Lower leg skin (tissue), 4 donors: Measurements from ENCODE around the gene ZNF19. TPM values are rescaled to one million over a fixed set of nuclear protein-coding genes. Genes with fewer than 3 reads are reported as not detected.

ENCODE experiments used
- DNase-seq, 2 donors: peaks; one replicate each; pipeline ENCODE4 v3.0.0-alpha.2; 2019; ENCODE audit warnings: low spot score in 2 of 2
- H3K4me3 ChIP-seq: fragments of 200-600 bp; sonication (generic); 2 replicates; pipeline ENCODE4 v1.5.1; 2017; ENCODE audit warnings: mild to moderate bottlenecking, low read depth; ENCODE audit not compliant: poor library complexity, severe bottlenecking
- CTCF ChIP-seq, 3 donors: fragments of 450-650 bp; IDR thresholded peaks; one replicate each; pipeline ENCODE4 v1.5.1; 2016; ENCODE audit warnings: antibody characterized with exemption in 3 of 3, mild to moderate bottlenecking in 3 of 3, moderate library complexity in 2 of 3
- POLR2A ChIP-seq, 2 donors: fragments of 450-650 bp; IDR thresholded peaks; one replicate each; pipeline ENCODE4 v1.6.1; 2016 to 2017; ENCODE audit warnings: antibody characterized with exemption in 2 of 2, mild to moderate bottlenecking in 1 of 2, moderate library complexity in 1 of 2
- whole genome bisulfite sequencing, 2 donors: methylation state at CpG; one replicate each; pipeline ENCODE4 v1.1.5; 2018; 5-methylcytosine and 5-hydroxymethylcytosine counted together
- intact Hi-C: fragments of 100-400 bp; cut with DNase I; formaldehyde crosslinking; loops from one replicate; pipeline ENCODE4 v1.15.0; 2023; ENCODE audit warnings: low total_unique reads
- total RNA-seq, 4 donors: library from RNA; depleted of rRNA; stranded (reverse); fragments of >200 nt; gene quantifications; one replicate each; pipeline ENCODE4 v1.1.0, GENCODE V29; 2016

The ZNF19 gene
- total RNA-seq, 4 donors from 2014 or later: 0.84 to 4.2 (median 2.5) TPM

GRCh38 chr16:71426069-71426879 is 62.9 kb downstream of the ZNF19 start:
- no peak overlapping the region for H3K4me3 ChIP-seq

GRCh38 chr16:71425746-71426068 is 63.4 kb downstream of the ZNF19 start:
- TF ChIP-seq CTCF (IDR thresholded peaks at IDR 0.05) (no peak), POLR2A (IDR thresholded peaks at IDR 0.05) (no peak)
- intact Hi-C loops: no loop called here

More at GRCh38 chr16:71426069-71426879, 62.9 kb downstream of the ZNF19 start:
- intact Hi-C loops: no loop called here
- peak in 1 of 2 donors; percentile 84 for DNase-seq
- TF ChIP-seq POLR2A (IDR thresholded peaks at IDR 0.05) (no peak), CTCF (IDR thresholded peaks at IDR 0.05) (peak in 1 of 3 donors; percentile 30)
- WGBS, 2 donors: 2 to 5% methylated on average over 31 to 34 of the region's 48 CpGs

GRCh38 chr16:71424626-71425025 is 64.5 kb downstream of the ZNF19 start:
- intact Hi-C loops: no loop called here
- TF ChIP-seq POLR2A (IDR thresholded peaks at IDR 0.05) (no peak), CTCF (IDR thresholded peaks at IDR 0.05) (no peak)
- no peak overlapping the region for H3K4me3 ChIP-seq
- WGBS, 2 donors: 67 to 69% methylated on average over 5 to 6 of the region's 6 CpGs
- DNase-seq: peak in 1 of 2 donors; percentile 68

More at GRCh38 chr16:71425746-71426068, 63.4 kb downstream of the ZNF19 start:
- WGBS, 2 donors: 10 to 11% methylated on average over 18 of the region's 18 CpGs
- H3K4me3 ChIP-seq: no peak overlapping the region
- DNase-seq: peak in 1 of 2 donors; percentile 75

- H3K4me3 ChIP-seq: no peak overlapping the region
- TF ChIP-seq POLR2A (IDR thresholded peaks at IDR 0.05) (no peak), CTCF (IDR thresholded peaks at IDR 0.05) (no peak)
- WGBS, 2 donors: 75 to 79% methylated on average over 7 of the region's 7 CpGs
- no peak for DNase-seq
- intact Hi-C loops: loop anchor here (1.0 kb wide), 1 partner anchor 19 kb away; no protein-coding TSS in a partner anchor
Measured at GRCh38 chr16:71423865-71424264, 65.3 kb downstream of the ZNF19 start.

Other genes with a start within 250 kb of the ZNF19 start
- gene CMTR2, start 199.9 kb downstream of the ZNF19 start, total RNA-seq: 10 to 100 TPM; 12.6 to 17.9 (median 16.0) TPM
- gene CALB2, start 130.6 kb downstream of the ZNF19 start, total RNA-seq: 1 to 10 TPM in 3 of 4 donors, not detected in 1; 3.8 to 5.1 (median 4.1) TPM
- not detected for gene TLE7, start 47.3 kb downstream of the ZNF19 start, total RNA-seq
- 1 to 10 TPM; 3.6 to 8.1 (median 5.8) TPM for gene ZNF23, start 27.1 kb downstream of the ZNF19 start, total RNA-seq
- gene CHST4, start 37.1 kb upstream of the ZNF19 start, total RNA-seq: not detected
- gene TAT, start 87.8 kb upstream of the ZNF19 start, total RNA-seq: not detected
- gene MARVELD3, start 136.9 kb upstream of the ZNF19 start, total RNA-seq: 10 to 100 TPM in 2 of 4 donors, 1 to 10 TPM in 2; 3.3 to 11.3 (median 9.5) TPM
- gene PHLPP2, start 235.4 kb upstream of the ZNF19 start, total RNA-seq: 1 to 10 TPM; 2.0 to 4.9 (median 4.1) TPM